OCI-LY3 (cell line): Measurements from ENCODE around the gene SCN1B.

ENCODE experiments used
- H2AFZ ChIP-seq: fragments of 200-600, 300-600 bp; shearing (Covaris generic); 2 replicates; pipeline ENCODE4 v1.6.0; 2014; ENCODE audit warnings: antibody characterized with exemption, low read depth, low read length
- H3K27ac ChIP-seq: fragments of 200-600, 300-600 bp; sonication (generic); 2 replicates; pipeline ENCODE4 v1.5.1; 2014; ENCODE audit warnings: mild to moderate bottlenecking, low read length, moderate library complexity, mixed read lengths
- H3K27me3 ChIP-seq: fragments of 200-600, 300-600 bp; sonication (generic); 2 replicates; pipeline ENCODE4 v1.6.1; 2014; ENCODE audit warnings: low read depth, low read length, mixed read lengths
- H3K36me3 ChIP-seq: fragments of 200-600, 300-600 bp; sonication (generic); replicated peaks from 2 replicates; pipeline ENCODE3; 2014; ENCODE audit warnings: low read depth, low read length, mixed read lengths
- H3K4me1 ChIP-seq: fragments of 300-600, 200-600 bp; sonication (generic); 2 replicates; pipeline ENCODE4 v1.6.1; 2014; ENCODE audit warnings: low read length, mixed read lengths
- H3K4me2 ChIP-seq: fragments of 200-600, 300-600 bp; sonication (generic); 2 replicates; pipeline ENCODE4 v1.6.1; 2014; ENCODE audit warnings: low read length, mixed read lengths
- H3K4me3 ChIP-seq: fragments of 300-600, 200-600 bp; sonication (generic); 2 replicates; pipeline ENCODE4 v1.5.1; 2014; ENCODE audit warnings: antibody characterized with exemption, mild to moderate bottlenecking, low read length, moderate library complexity
- H3K79me2 ChIP-seq: fragments of 300-600, 200-600 bp; shearing (Covaris generic); 2 replicates; pipeline ENCODE4 v1.6.1; 2014; ENCODE audit warnings: mild to moderate bottlenecking, low read length, mixed read lengths
- H3K9ac ChIP-seq: fragments of 300-600, 200-600 bp; shearing (Covaris generic); 2 replicates; pipeline ENCODE4 v1.6.0; 2014; ENCODE audit warnings: mild to moderate bottlenecking, low read length, moderate library complexity
- H3K9me3 ChIP-seq: fragments of 200-600, 300-600 bp; shearing (Covaris generic); 2 replicates; pipeline ENCODE4 v1.6.1; 2014; ENCODE audit warnings: low read length, mixed read lengths; ENCODE audit not compliant: insufficient read depth
- H4K20me1 ChIP-seq: fragments of 200-600, 300-600 bp; sonication (generic); 2 replicates; pipeline ENCODE4 v1.6.1; 2016; ENCODE audit warnings: low read length, mixed read lengths; ENCODE audit not compliant: insufficient read depth
- EZH2phosphoT487 ChIP-seq: fragments of 200-600 bp; shearing (Covaris generic); IDR thresholded peaks from 2 replicates; pipeline ENCODE4 v1.6.1; 2018; ENCODE audit warnings: antibody characterized with exemption, mixed run types, low read depth
- TF ChIP-seq, protein P1 (sequence below): fragments of 200-600, 300-600 bp; sonication (generic); IDR thresholded peaks from 2 replicates; pipeline ENCODE4 v1.5.1; 2014; ENCODE audit warnings: antibody characterized with exemption, low read length, low read depth

Gene SCN1B

DNA sequence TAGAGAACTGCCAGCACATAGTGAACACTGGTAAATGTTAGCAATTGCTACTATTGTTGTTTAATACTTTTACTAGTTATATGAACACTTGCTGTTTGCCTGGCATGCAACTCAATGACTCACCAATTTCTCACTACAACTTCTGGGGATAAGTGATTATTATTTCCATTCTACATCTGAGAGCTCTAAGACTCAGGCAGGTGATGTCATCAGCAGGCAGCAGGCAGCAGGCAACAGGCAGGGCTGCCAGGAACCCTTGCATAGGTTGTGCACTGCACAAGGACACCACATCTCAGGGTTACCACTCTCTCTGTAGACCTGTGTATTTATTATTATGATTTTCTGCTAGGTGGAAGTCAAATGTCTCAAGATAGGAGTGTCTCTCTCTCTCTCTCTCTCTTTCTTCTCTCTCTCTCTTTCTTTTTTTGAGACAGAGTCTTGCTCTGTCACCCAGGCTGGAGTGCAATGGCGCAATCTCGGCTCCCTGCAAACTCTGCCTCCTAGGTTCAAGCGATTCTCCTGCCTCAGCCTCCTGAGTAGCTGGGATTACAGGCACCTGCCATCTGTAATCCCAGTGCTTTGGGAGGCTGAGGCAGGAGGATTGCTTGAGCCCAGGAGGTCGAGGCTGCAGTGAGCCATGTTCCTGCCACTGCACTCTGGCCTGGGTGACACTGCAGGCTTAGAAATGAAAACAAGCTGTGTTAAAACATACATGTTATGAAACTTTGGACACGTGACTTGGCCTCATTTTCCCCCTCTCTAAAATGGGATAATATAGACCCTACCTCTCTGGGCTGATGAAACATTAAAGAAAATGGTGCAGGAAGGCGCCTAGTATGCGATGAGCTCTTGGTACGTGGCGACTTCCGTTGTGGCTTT lies 33.9 kb downstream of the SCN1B start:
- H2AFZ ChIP-seq: no peak overlapping the region
- H3K4me3 ChIP-seq: no peak overlapping the region
- TF ChIP-seq, protein P1, sequence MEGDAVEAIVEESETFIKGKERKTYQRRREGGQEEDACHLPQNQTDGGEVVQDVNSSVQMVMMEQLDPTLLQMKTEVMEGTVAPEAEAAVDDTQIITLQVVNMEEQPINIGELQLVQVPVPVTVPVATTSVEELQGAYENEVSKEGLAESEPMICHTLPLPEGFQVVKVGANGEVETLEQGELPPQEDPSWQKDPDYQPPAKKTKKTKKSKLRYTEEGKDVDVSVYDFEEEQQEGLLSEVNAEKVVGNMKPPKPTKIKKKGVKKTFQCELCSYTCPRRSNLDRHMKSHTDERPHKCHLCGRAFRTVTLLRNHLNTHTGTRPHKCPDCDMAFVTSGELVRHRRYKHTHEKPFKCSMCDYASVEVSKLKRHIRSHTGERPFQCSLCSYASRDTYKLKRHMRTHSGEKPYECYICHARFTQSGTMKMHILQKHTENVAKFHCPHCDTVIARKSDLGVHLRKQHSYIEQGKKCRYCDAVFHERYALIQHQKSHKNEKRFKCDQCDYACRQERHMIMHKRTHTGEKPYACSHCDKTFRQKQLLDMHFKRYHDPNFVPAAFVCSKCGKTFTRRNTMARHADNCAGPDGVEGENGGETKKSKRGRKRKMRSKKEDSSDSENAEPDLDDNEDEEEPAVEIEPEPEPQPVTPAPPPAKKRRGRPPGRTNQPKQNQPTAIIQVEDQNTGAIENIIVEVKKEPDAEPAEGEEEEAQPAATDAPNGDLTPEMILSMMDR: no peak
- TF ChIP-seq EZH2phosphoT487: no peak
- H3K4me1 ChIP-seq: peaks cover 5% of the 10 kb centered on the region
- no peak overlapping the region for H3K4me2 ChIP-seq
- no peaks in the 10 kb centered on the region for H3K36me3 ChIP-seq
- no peaks in the 10 kb centered on the region for H3K79me2 ChIP-seq
- H3K9ac ChIP-seq: no peak overlapping the region
- peaks cover 18% of the 10 kb centered on the region for H3K27me3 ChIP-seq
- no peaks in the 10 kb centered on the region for H4K20me1 ChIP-seq
- no peak overlapping the region for H3K27ac ChIP-seq
- H3K9me3 ChIP-seq: no peaks in the 10 kb centered on the region

GRCh38 chr19:35065574-35065973 lies 35.3 kb downstream of the SCN1B start:
- no peak overlapping the region for H3K27ac ChIP-seq
- peaks cover 30% of the 10 kb centered on the region for H3K27me3 ChIP-seq
- no peak overlapping the region for H3K9ac ChIP-seq

DNA sequence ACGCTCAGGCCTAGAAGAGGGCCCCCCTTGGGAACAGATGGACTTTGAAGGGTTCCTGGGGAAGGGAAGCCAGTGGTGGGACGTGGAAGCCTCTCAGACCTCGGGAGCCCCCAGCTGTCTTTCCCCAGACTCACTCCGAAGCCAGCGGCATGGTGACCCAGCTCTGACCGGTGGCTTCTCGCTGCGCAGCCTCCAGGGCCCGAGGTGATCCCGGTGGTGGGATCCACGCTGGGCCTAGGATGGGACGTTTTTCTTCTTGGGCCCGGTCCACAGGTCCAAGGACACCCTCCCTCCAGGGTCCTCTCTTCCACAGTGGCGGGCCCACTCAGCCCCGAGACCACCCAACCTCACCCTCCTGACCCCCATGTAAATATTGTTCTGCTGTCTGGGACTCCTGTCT lies 35.9 kb downstream of the SCN1B start:
- no peak overlapping the region for H3K4me2 ChIP-seq
- no peaks in the 10 kb centered on the region for H3K9me3 ChIP-seq

More at GRCh38 chr19:35065574-35065973, 35.3 kb downstream of the SCN1B start:
- Histone ChIP-seq H4K20me1 (no peaks in the 10 kb centered on the region), H3K4me1 (peaks cover 11% of the 10 kb centered on the region), H3K4me2 (no peak overlapping the region), H3K36me3 (no peaks in the 10 kb centered on the region), H3K9me3 (no peaks in the 10 kb centered on the region), H3K79me2 (no peaks in the 10 kb centered on the region), H2AFZ (no peak overlapping the region), H3K4me3 (no peak overlapping the region)
- TF ChIP-seq, protein P1: no peak
- TF ChIP-seq EZH2phosphoT487: no peak

More for the DNA sequence above, 35.9 kb downstream of the SCN1B start:
- Histone ChIP-seq H3K4me1 (peaks cover 11% of the 10 kb centered on the region), H3K27me3 (peaks cover 31% of the 10 kb centered on the region), H4K20me1 (no peaks in the 10 kb centered on the region), H2AFZ (no peak overlapping the region), H3K36me3 (no peaks in the 10 kb centered on the region), H3K27ac (no peak overlapping the region), H3K4me3 (no peak overlapping the region), H3K79me2 (no peaks in the 10 kb centered on the region), H3K9ac (no peak overlapping the region)
- TF ChIP-seq EZH2phosphoT487: no peak
- TF ChIP-seq, protein P1: no peak
